ENCODE measurements around the gene PTCD2.

PTCD2 gene

DNA sequence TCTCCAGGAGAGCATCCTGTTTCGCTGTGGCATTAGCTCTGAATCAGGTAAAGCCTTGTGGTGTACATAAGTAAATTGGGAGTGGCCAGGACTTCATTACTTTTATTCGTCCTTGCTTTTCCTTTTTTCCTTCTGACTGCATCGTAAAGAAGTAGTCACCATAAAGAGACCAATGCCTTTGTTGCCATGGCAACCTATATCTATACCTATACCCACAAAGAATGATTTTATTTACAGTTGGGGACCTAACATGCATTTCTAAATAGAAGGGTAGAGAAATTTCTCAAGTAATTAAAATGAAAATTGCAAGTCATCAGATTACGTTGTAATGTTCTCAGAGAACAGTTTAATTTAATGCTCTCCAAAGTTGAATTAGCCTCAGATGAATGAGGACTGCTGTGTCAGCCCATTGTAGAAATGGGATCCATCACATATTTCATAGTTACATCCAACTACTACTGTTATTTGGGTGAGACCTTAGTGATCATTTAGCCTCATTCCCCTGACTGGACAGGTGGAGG, 18.6 kb downstream of the PTCD2 start:
- no peak for DNase-seq

- no peak for DNase-seq
Observed at GRCh38 chr5:72346398-72346797, 26.2 kb downstream of the PTCD2 start.

DNA sequence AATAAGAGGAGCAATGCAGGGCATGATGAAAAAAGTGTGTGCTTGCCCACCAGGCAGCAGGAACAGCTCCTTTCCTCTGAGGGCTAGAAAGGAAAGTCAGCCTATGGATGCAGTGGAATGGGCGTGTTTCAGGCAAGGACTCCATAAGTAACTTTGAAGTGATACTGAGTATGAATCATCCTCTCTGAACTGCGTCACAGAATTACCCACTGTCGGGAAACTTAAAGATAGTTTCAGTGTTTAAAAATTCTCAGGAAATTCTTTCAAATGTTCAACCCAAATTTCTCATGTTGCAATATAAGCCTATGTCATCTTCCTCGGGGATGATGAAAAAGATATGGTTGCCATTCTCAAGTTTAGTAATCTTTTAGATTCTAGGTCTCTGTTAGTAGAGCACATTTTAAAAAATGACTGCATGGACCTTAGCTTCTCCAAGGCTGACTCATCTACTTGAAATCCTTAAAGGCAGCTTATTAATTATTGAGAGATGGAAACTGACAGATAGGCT, 27.7 kb downstream of the PTCD2 start:
- DNase-seq = no peak

GRCh38 chr5:72351376-72351775, 31.2 kb downstream of the PTCD2 start:
- no peak for DNase-seq

GRCh38 chr5:72352616-72353015, 32.4 kb downstream of the PTCD2 start:
- no peak for DNase-seq

DNA sequence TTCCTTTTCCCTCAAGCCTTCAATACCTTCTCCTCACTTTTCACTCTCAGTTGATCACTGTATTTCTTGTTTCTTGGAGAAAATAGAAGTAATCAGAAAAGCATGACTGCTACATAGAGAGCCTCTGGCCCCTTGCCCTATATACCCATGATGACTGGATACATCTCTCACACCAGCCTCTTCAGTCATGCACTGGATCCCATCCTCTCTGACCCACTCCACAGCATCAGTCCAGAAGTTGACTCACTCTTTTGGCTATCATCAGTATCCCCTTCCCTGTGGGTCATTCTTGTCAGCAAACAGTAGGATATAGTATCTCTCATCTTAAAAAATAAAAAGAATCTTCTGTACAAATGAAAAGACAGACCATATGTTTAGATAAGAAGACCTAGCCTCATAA, 32.9 kb downstream of the PTCD2 start:
- DNase-seq = no peak

GRCh38 chr5:72355706-72356299, 35.6 kb downstream of the PTCD2 start:
- peak in 44 of 58 donors; percentile 1 to 65 (median 15) for DNase-seq

DNA sequence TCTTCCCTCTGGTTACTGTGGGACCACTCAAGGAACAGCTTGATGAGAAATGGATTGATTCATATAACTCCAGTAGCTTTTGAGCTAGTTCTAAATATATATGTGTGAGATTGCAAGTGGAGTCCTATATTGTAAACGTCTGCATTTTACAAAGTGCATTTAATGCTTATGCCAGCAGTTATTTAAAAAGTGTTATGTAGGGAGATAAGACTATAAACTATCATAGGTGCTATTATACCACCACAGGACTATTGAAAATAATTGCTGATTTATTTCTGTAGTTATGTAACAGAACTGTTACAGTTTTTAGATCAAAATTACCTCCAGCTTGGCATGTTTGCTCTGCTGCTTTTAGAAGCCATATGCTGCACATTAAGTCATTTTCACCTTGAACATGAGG, 36.2 kb downstream of the PTCD2 start:
- DNase-seq = peak in 2 of 58 donors; percentile 21 to 25

GRCh38 chr5:72358925-72359324, 38.8 kb downstream of the PTCD2 start:
- no peak for DNase-seq

GRCh38 chr5:72359886-72360285, 39.7 kb downstream of the PTCD2 start:
- no peak for DNase-seq

GRCh38 chr5:72363166-72363802, 43.1 kb downstream of the PTCD2 start:
- DNase-seq = no peak

DNA sequence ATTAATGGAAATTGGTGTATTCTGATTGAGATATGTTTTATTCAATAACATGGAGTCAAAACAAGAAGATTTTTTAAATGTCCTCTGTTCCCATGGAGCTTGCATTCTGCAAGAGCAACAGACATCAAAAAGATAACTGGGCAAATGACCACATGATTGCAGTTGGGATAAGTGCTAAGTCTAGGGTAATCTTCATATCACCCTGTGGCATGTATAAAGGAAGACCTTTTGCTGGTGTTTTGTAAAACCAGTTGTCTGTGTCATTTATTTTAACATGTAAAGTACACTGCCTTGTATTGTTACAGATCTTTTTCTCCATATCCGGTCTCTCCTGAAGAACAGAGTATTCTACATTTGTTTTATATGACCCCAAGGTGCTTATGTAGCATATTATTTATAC, 44.0 kb downstream of the PTCD2 start:
- no peak for DNase-seq

DNA sequence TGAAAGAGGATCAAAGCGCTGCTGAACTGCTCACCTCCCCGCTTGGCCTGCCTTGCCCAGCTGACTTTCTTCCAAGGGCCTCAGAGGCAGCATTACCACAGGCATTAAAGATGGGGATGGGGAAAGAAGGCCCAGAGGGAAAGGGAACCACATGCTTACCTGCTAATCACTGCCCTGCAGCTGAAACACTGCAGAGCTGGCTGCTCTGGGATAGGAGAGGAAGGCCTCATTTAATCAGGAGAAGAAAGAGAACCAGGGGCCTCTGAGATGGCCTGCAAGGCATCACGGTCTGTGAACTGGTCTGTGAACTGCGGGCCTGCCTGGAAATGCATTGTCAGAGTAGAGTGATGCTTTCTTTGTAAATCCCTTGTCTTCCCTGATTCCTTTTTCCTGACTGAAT, 44.8 kb downstream of the PTCD2 start:
- DNase-seq = no peak

- peak in 40 of 58 donors; percentile 4 to 82 (median 20) for DNase-seq
Observed at GRCh38 chr5:72366324-72366976, 46.3 kb downstream of the PTCD2 start.

DNA sequence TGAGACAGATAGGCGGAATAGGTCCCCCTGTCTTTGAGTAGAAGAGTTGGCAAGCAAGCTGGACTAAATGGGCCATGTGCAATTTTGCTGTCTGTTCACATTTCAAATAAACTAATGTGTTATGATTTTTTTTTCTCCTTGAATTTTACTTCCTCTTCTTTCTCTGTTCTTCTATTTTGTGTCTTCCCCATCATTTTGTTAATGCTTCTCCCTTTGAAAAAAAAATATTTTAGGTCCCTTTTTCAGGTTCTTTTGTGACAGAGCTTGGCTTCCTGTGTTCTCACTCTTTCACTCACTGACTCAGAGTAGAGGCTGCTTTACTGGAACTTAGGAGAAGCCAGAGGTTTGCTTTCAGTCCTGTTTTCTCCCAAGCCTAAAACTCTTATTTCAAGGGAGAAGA, 48.1 kb downstream of the PTCD2 start:
- no peak for DNase-seq

- no peak for DNase-seq
Observed at GRCh38 chr5:72369301-72369700, 49.1 kb downstream of the PTCD2 start.

- DNase-seq = no peak
Observed at GRCh38 chr5:72369711-72370110, 49.5 kb downstream of the PTCD2 start.

DNA sequence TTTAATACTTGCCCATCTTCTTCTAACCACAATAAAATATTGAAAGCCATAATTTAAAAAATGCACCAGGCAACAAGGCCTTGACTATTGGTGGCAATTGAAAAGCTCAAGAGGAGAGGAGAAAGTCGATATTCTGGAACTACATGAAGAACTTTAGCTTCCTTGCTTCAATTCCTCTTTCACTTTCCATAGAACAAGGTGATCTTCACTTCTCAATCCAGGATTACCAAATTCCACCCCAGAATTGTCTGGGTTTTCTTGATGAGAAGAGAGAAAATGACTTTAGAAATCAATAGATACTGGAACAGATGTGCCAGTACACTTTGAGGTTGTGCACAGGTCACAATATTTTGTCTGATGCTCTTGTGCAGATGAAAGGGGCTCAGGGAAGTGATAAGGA, 52.2 kb downstream of the PTCD2 start:
- no peak for DNase-seq

GRCh38 chr5:72372923-72373322, 52.8 kb downstream of the PTCD2 start:
- no peak for DNase-seq

DNA sequence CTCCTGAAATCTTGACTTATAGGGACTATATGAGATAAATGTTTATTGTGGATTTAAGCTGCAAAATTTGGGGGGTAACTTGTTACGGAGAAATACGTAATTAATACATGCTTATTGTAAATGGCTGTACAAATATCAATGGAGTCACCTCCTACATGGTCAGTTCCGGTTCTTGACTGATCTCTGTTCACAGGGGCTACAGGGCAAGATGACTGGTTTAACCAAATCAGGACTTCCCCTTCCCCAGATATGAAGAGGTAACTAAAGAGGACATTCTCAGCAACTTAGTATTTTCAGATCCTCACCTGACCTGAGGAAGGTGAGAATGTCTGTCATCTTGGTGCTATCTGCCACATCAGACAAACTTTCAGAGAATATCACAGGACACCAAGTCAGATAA, 54.7 kb downstream of the PTCD2 start:
- DNase-seq = no peak

- DNase-seq = no peak
Observed at GRCh38 chr5:72376381-72376780, 56.2 kb downstream of the PTCD2 start.

DNA sequence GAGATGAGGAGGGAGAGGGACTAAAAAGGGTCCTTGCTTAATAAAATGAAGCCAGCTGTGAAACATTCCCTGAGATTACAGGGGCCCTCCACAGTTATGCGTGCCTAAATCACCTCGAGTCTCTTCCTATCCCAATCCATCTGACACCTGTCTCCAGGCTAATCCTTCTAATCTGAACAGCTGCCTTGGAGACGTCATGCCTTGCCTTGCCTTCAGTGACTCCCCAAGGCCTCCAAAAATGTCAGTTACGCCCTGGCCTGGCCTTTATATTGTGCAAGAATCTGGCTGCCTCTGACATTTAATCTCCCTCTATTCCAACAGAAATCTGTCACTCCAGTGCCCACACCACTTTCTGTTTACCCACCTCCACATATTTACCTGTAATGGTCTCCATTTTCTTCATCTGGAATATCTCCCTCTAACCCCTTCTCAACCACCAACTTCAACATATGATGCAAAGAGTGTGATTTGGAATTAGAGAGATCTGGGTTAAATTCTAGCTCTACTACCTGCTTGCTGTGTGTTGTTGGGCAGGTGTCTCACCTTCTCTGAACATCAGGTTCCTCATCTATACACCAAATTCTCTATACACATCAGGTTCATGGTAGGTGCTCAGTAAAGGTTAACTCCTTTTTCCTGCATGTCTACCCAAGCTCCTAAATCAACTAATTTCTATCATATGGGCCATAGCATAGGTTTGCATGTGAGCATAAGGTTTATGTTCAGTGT, 57.9 kb downstream of the PTCD2 start:
- DNase-seq = no peak

Data from anterior cingulate cortex (tissue), 58 donors.